K562 (cell line): Measurements from ENCODE around the gene MED13L. TPM values are rescaled to one million over a fixed set of nuclear protein-coding genes. Genes with fewer than 3 reads are reported as not detected.

Experiments
- ATAC-seq: fragments of 200-7000 bp; cut with Tn5 transposase; 3 replicates; pipeline ENCODE4 v1.9.1; 2020; ENCODE audit warnings: moderate library complexity
- BruUV-seq: library from RNA; stranded (reverse); fragments of 400-500 nt; replicated peaks from 2 replicates; lab custom pipeline; 2021; lab: Mats Ljungman, UMichigan
- CTCF ChIA-PET: fragments of 300-600 bp; formaldehyde crosslinking; extraction: SDS; loops from one replicate; lab custom pipeline; 2021; ENCODE audit warnings: low intra/inter-chr PET ratio; lab: Yijun Ruan, JAX
- POLR2A ChIA-PET: fragments of 300-600, 350-650 bp; sonication (Branson Sonifier 250); formaldehyde crosslinking; extraction: SDS; loops from one replicate; lab custom pipeline; 2021; ENCODE audit warnings: antibody characterized with exemption, inconsistent platforms; lab: Yijun Ruan, JAX
- DNase-seq, 4 experiments: peaks; one replicate each; pipeline versions ENCODE4 v3.0.0 to v3.0.0-alpha.2; 2011 to 2018; ENCODE audit warnings: low spot score in 3 of 4, mixed read lengths in 3 of 4; ENCODE audit errors: extremely low read depth in 1 of 4
- FAIRE-seq: peaks from 2 replicates; lab custom pipeline; 2011; peaks lifted over from hg19 to GRCh38; lab: Jason Lieb, UNC
- H2AFZ ChIP-seq: 2 replicates; pipeline ENCODE4 v1.6.0; 2011; ENCODE audit warnings: low read depth, low read length, control low read depth, inconsistent platforms
- H3K27ac ChIP-seq: fragments of 200-600 bp; 3 replicates; pipeline ENCODE4 v1.8.0; 2011; ENCODE audit warnings: low read depth, mild to moderate bottlenecking, control low read depth, inconsistent platforms, low read length, moderate library complexity, mixed read lengths; ENCODE audit errors: extremely low read depth
- H3K27me3 ChIP-seq, 2 experiments: fragments of 300-600 bp in 1 of 2; 2 replicates in 1 of 2; 3 replicates in 1 of 2; pipeline versions ENCODE4 v1.6.0 to v1.8.0; 2011; ENCODE audit warnings: inconsistent platforms in 2 of 2, low read length in 2 of 2, mild to moderate bottlenecking in 1 of 2, mixed read lengths in 1 of 2, moderate library complexity in 1 of 2; ENCODE audit not compliant: control insufficient read depth in 2 of 2, insufficient read depth in 2 of 2
- H3K36me3 ChIP-seq: fragments of 300-600 bp; 3 replicates; pipeline ENCODE4 v1.8.0; 2011; ENCODE audit warnings: mild to moderate bottlenecking, low read length, inconsistent platforms; ENCODE audit not compliant: control insufficient read depth, insufficient read depth
- H3K4me1 ChIP-seq, 2 experiments: fragments of 200-600 bp in 1 of 2; replicated peaks in 1 of 2; 2 replicates in 1 of 2; 3 replicates in 1 of 2; pipeline versions ENCODE4 v1.5.1 to v1.8.0; 2011; ENCODE audit warnings: inconsistent platforms in 2 of 2, low read length in 2 of 2, mild to moderate bottlenecking in 1 of 2, mixed read lengths in 1 of 2, moderate library complexity in 1 of 2; ENCODE audit not compliant: control insufficient read depth in 2 of 2, insufficient read depth in 2 of 2
- H3K4me2 ChIP-seq: 2 replicates; pipeline ENCODE4 v1.6.1; 2011; ENCODE audit warnings: low read length, control low read depth, inconsistent platforms, mixed read lengths; ENCODE audit not compliant: insufficient read depth
- H3K4me3 ChIP-seq: fragments of 200-600 bp; sonication (generic), shearing (Covaris generic); 2 replicates; pipeline ENCODE4 v1.5.1; 2016; ENCODE audit warnings: control low read depth, inconsistent platforms
- H3K79me2 ChIP-seq: fragments of 200-600 bp; 3 replicates; pipeline ENCODE4 v1.8.0; 2011; ENCODE audit warnings: low read length, inconsistent platforms; ENCODE audit not compliant: control insufficient read depth, insufficient read depth
- H3K9ac ChIP-seq, 2 experiments: 2 replicates each; pipeline versions ENCODE4 v1.6.0 to v1.6.1; 2011; ENCODE audit warnings: low read depth in 2 of 2, low read length in 2 of 2, control low read depth in 1 of 2, inconsistent platforms in 1 of 2, mild to moderate bottlenecking in 1 of 2, mixed read lengths in 1 of 2; ENCODE audit not compliant: insufficient read depth in 1 of 2
- H3K9me1 ChIP-seq: one replicate; pipeline ENCODE4 v1.6.0; 2011; ENCODE audit warnings: inconsistent platforms, mild to moderate bottlenecking, low read length, moderate library complexity; ENCODE audit not compliant: control insufficient read depth, insufficient read depth
- H3K9me3 ChIP-seq: replicated peaks from 2 replicates; pipeline ENCODE4 v1.5.1; 2011; ENCODE audit warnings: low read depth, low read length, inconsistent platforms; ENCODE audit not compliant: control insufficient read depth, insufficient read depth
- H4K20me1 ChIP-seq: replicated peaks from 2 replicates; pipeline ENCODE4 v1.6.1; 2011; ENCODE audit warnings: low read length, inconsistent platforms, mixed read lengths; ENCODE audit not compliant: control insufficient read depth, insufficient read depth
- ADNP ChIP-seq: fragments of 200-800 bp; sonication (Bioruptor generic); IDR thresholded peaks from 2 replicates; pipeline ENCODE4 v1.6.1; 2016; ENCODE audit warnings: missing genetic modification characterization, missing compliant biosample characterization
- CBX3 ChIP-seq, 2 experiments: IDR thresholded peaks; 1 replicate in 1 of 2; 2 replicates in 1 of 2; pipeline ENCODE4 v1.6.1; 2012; ENCODE audit warnings: inconsistent platforms in 2 of 2, low read length in 2 of 2, borderline replicate concordance in 1 of 2, control low read depth in 1 of 2
- FOSL1 ChIP-seq: fragments of 200-800 bp; sonication (Bioruptor generic); conservative IDR thresholded peaks from 2 replicates; pipeline ENCODE4 v1.6.1; 2016; ENCODE audit warnings: missing genetic modification characterization, missing compliant biosample characterization
- HBP1 ChIP-seq: fragments of 450-650 bp; formaldehyde crosslinking; IDR thresholded peaks from 2 replicates; pipeline ENCODE4 v1.4.0; 2022; ENCODE audit warnings: missing genetic modification characterization
- HMGXB4 ChIP-seq: sonication (generic); formaldehyde crosslinking; IDR thresholded peaks from 2 replicates; pipeline ENCODE4 v1.8.1; 2023; ENCODE audit warnings: mild to moderate bottlenecking, missing genetic modification reagents
- HOXB6 ChIP-seq: fragments of 250-450 bp; sonication (Bioruptor Pico); IDR thresholded peaks from 2 replicates; pipeline ENCODE4 v1.5.1; 2022; ENCODE audit warnings: mild to moderate bottlenecking, borderline replicate concordance
- MCM7 ChIP-seq, 2 experiments: fragments of 450-650 bp; IDR thresholded peaks; 2 replicates each; pipeline ENCODE4 v1.6.1; 2016 to 2018
- MEF2A ChIP-seq: IDR thresholded peaks from 2 replicates; pipeline ENCODE4 v1.6.1; 2011; ENCODE audit warnings: low read depth, mild to moderate bottlenecking, low read length, moderate library complexity; ENCODE audit not compliant: control insufficient read depth
- PPARD ChIP-seq: fragments of 250-450 bp; sonication (Bioruptor Pico); IDR thresholded peaks from 2 replicates; pipeline ENCODE4 v1.8.0; 2022; ENCODE audit warnings: inconsistent platforms, mild to moderate bottlenecking, moderate library complexity
- TCFL5 ChIP-seq: fragments of 250-450 bp; sonication (Bioruptor Pico); conservative IDR thresholded peaks from 2 replicates; pipeline ENCODE4 v1.6.1; 2021; ENCODE audit warnings: mild to moderate bottlenecking, moderate library complexity, matching md5 sums
- ZNF140 ChIP-seq: fragments of 250-450 bp; sonication (Bioruptor Pico); IDR thresholded peaks from 2 replicates; pipeline ENCODE4 v1.8.0; 2021; ENCODE audit warnings: moderate library complexity, mild to moderate bottlenecking, inconsistent platforms
- ZNF224 ChIP-seq: sonication (generic); formaldehyde crosslinking; IDR thresholded peaks from 2 replicates; pipeline ENCODE4 v1.8.0; 2022; ENCODE audit warnings: mild to moderate bottlenecking, missing genetic modification reagents
- WGBS: fragments of 100-300 bp; shearing (Covaris generic); methylation state at CpG from one replicate; pipeline ENCODE4 v1.1.6; 2016; ENCODE audit warnings: low coverage, mixed read lengths; ENCODE audit not compliant: insufficient coverage; ENCODE audit errors: missing lambda C conversion rate; 5-methylcytosine and 5-hydroxymethylcytosine counted together
- in situ Hi-C: fragments of 300-500 bp; cut with MboI; formaldehyde crosslinking; loops from 4 replicates; pipeline ENCODE4 v1.15.0; 2018; ENCODE audit warnings: inconsistent platforms, mixed read lengths
- intact Hi-C: fragments of 100-400 bp; cut with micrococcal nuclease; formaldehyde crosslinking; loops from 2 replicates; pipeline ENCODE4 v1.14.2; 2022
- polyA plus RNA-seq, 8 experiments: library from polyadenylated mRNA; depleted of rRNA in 4 of 8; stranded (reverse) in 5 of 8; unstranded in 3 of 8; fragments of >200 nt; fragmentation: Nextera tagmentation in 2 of 8; fragmentation: Illumina TruSeq in 1 of 8; extraction: Ambion mirVana in 2 of 8; extraction: Trizol in 1 of 8; gene quantifications; 2 replicates each; pipeline versions ENCODE4 v1.2.1 to v1.2.3, GENCODE V29; 2011 to 2014; ENCODE audit warnings: inconsistent platforms in 1 of 8, missing spikeins in 1 of 8
- total RNA-seq, 7 experiments: library from RNA; depleted of rRNA in 6 of 7; stranded (reverse); fragments of >200 nt in 6 of 7; fragmentation: Illumina TruSeq in 2 of 7; extraction: Trizol in 2 of 7; gene quantifications; 2 replicates each; pipeline versions ENCODE4 v1.2.1 to v1.2.3, GENCODE V29; 2011 to 2021; ENCODE audit warnings: low replicate concordance in 1 of 7
- TF ChIP-seq, protein P1 (sequence below): IDR thresholded peaks from 2 replicates; pipeline ENCODE4 v1.6.1; 2011; ENCODE audit warnings: borderline replicate concordance, low read depth, mild to moderate bottlenecking, moderate library complexity, low read length; ENCODE audit not compliant: insufficient read depth, poor library complexity, severe bottlenecking

Gene MED13L
- total and polyA plus RNA-seq, 9 of the 15 experiments (the other 6 are each of a cell fraction or from before 2014, with no cell fraction given): 13.4 to 90.3 (median 36.9) TPM

DNA sequence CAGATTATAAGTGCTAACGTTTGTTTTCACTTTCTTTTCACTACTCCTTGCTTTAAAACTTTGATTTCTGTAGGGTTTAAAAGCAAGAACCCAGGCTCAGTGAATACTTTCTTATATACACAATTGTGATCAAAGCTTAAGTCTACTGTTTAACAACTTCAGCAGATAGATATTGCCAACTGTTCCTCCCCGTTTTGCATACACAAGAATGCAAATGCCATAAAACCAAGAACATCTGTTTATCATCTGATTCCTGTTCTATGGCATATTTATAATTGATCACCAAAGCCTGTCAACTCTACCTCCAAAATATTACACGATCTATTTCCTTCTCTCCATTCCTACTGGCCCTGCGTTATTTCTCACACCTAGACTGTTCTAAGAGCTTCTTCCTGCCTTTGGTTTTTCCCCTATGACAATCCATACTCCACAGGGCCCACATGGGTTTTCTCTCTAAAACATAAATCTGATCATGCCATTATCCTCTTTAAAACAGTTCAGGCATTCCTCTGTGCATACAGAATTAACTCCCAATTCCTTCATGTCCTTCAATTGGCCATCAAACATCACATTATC, 15.9 kb downstream of the MED13L start:
- DNase-seq (no peak), FAIRE-seq (no peak), ATAC-seq (no peak)
- Histone ChIP-seq H2AFZ (no peak overlapping the region), H3K9ac (no peak overlapping the region), H3K27me3 (no peaks in the 10 kb centered on the region; a peak in 1 of 5 replicates), H4K20me1 (peaks cover 58% of the 10 kb centered on the region), H3K79me2 (peaks cover 99% of the 10 kb centered on the region), H3K9me1 (no peaks in the 10 kb centered on the region), H3K4me1 (peaks cover 5 to 43% of the 10 kb centered on the region in 2 experiments; a peak in 4 of 5 replicates), H3K9me3 (no peaks in the 10 kb centered on the region), H3K4me2 (no peak overlapping the region), H3K4me3 (no peak overlapping the region), H3K36me3 (no peaks in the 10 kb centered on the region), H3K27ac (no peak overlapping the region)
- ChIA-PET POLR2A (interaction anchor here (0.5 to 1.3 kb wide), 5 partner anchors 8 to 593 kb away, joined by 3 to 4 read pairs (median 3); no protein-coding TSS in a partner anchor), CTCF (no interaction called here)
- in situ Hi-C loops (no loop called here), intact Hi-C loops (no loop called here)
- no TSS peak for BruUV-seq
- 35% methylated on average over 4 of the region's 4 CpGs for WGBS
- TF ChIP-seq HMGXB4 (CRISPR knock-in tag): no peak
- TF ChIP-seq MEF2A: no peak
- no peak for TF ChIP-seq HBP1 (CRISPR knock-in tag)
- no peak for TF ChIP-seq ZNF140 (CRISPR knock-in tag)
- no peak for TF ChIP-seq CBX3 (IDR thresholded peaks at IDR 0.05; ENCODE audit: borderline replicate concordance in 1 of 2, low read length in 2 of 2)
- TF ChIP-seq PPARD: no peak
- no peak for TF ChIP-seq MCM7 (IDR thresholded peaks at IDR 0.05)
- no peak for TF ChIP-seq FOSL1 (tag)
- TF ChIP-seq ADNP (tag): no peak
- TF ChIP-seq HOXB6: no peak
- TF ChIP-seq TCFL5: no peak
- TF ChIP-seq, protein P1, sequence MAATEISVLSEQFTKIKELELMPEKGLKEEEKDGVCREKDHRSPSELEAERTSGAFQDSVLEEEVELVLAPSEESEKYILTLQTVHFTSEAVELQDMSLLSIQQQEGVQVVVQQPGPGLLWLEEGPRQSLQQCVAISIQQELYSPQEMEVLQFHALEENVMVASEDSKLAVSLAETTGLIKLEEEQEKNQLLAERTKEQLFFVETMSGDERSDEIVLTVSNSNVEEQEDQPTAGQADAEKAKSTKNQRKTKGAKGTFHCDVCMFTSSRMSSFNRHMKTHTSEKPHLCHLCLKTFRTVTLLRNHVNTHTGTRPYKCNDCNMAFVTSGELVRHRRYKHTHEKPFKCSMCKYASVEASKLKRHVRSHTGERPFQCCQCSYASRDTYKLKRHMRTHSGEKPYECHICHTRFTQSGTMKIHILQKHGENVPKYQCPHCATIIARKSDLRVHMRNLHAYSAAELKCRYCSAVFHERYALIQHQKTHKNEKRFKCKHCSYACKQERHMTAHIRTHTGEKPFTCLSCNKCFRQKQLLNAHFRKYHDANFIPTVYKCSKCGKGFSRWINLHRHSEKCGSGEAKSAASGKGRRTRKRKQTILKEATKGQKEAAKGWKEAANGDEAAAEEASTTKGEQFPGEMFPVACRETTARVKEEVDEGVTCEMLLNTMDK: no peak
- no peak for TF ChIP-seq ZNF224 (CRISPR knock-in tag)
